Measurements from ENCODE around the gene KIAA0319L. TPM values are rescaled to one million over a fixed set of nuclear protein-coding genes. Genes with fewer than 3 reads are reported as not detected.

The KIAA0319L gene
- total and polyA plus RNA-seq, 3 donors from 2014 or later = 55.6 to 90.1 (median 90.1) TPM

- no peaks in the 10 kb centered on the region for H3K27me3 ChIP-seq
- H3K4me1 ChIP-seq = no peaks in the 10 kb centered on the region
- no peaks in the 10 kb centered on the region for H3K9me3 ChIP-seq
- intact Hi-C loops (cut with DNase I; ENCODE audit: low total_unique reads) = no loop called here
- 89 to 90% methylated on average over 14 to 25 of the region's 25 CpGs for WGBS, 2 donors
- no peak overlapping the region for H3K27ac ChIP-seq
- no peaks in the 10 kb centered on the region for H3K36me3 ChIP-seq (ENCODE audit: low read depth, missing control alignments)
- TF ChIP-seq CTCF (IDR thresholded peaks at IDR 0.05) (no peak), POLR2A (IDR thresholded peaks at IDR 0.05) (no peak)
- H3K4me3 ChIP-seq = no peak overlapping the region
- no peak for DNase-seq
Observed at GRCh38 chr1:35590476-35591040, 33.4 kb upstream of the KIAA0319L start.

- Histone ChIP-seq H3K27me3 (no peaks in the 10 kb centered on the region), H3K36me3 (ENCODE audit: low read depth, missing control alignments) (no peaks in the 10 kb centered on the region), H3K9me3 (no peaks in the 10 kb centered on the region), H3K4me1 (no peaks in the 10 kb centered on the region), H3K4me3 (no peak overlapping the region), H3K27ac (no peak overlapping the region)
- WGBS, 2 donors = 95% methylated on average over 14 to 15 of the region's 15 CpGs
- intact Hi-C loops (cut with DNase I; ENCODE audit: low total_unique reads) = no loop called here
- no peak for TF ChIP-seq POLR2A (IDR thresholded peaks at IDR 0.05)
- TF ChIP-seq CTCF (IDR thresholded peaks at IDR 0.05) = no peak
- no peak for DNase-seq
Observed at GRCh38 chr1:35589516-35590427, 32.6 kb upstream of the KIAA0319L start.

DNA sequence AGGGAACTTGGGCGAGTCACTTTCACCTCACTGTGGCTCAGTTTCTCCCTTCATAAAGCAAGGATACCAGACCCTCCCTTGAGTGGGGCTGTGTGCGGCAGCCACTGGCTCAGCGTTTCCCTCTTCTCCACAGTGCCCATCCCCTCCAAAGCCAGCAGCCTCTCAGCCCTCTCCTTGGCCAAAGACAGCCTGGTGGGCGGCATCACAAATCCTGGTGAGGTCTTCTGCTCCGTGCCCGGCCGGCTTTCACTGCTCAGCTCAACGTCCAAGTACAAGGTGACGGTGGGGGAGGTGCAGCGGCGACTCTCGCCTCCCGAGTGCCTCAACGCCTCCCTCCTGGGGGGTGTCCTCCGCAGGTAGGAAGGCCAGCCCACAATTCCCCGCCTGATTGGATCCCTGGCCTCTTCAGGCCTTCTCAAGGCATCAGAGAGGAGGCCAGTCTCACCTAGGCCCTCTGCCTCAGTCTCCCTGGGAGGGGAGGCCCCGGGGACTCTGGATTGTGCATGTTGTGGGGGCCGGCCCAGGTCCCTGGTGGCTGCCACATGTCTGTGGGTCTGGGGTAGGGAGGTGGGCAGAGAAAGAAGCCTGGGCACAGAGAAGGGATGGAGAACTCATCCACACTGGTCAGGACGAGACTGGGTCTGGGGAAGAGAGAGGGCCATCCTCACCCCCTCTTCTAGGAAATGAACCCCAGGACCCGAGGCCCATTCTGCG lies 31.2 kb upstream of the KIAA0319L start:
- WGBS, 2 donors = 74 to 87% methylated on average over 19 to 21 of the region's 21 CpGs
- H3K27me3 ChIP-seq = no peaks in the 10 kb centered on the region
- intact Hi-C loops (cut with DNase I; ENCODE audit: low total_unique reads) = no loop called here
- no peak for DNase-seq
- H3K36me3 ChIP-seq (ENCODE audit: low read depth, missing control alignments) = no peaks in the 10 kb centered on the region
- TF ChIP-seq POLR2A (IDR thresholded peaks at IDR 0.05) = no peak
- no peak for TF ChIP-seq CTCF (IDR thresholded peaks at IDR 0.05)
- H3K4me3 ChIP-seq = no peak overlapping the region
- no peak overlapping the region for H3K27ac ChIP-seq
- H3K9me3 ChIP-seq = no peaks in the 10 kb centered on the region
- no peaks in the 10 kb centered on the region for H3K4me1 ChIP-seq

GRCh38 chr1:35587736-35588135 lies 30.5 kb upstream of the KIAA0319L start:
- Histone ChIP-seq H3K4me3 (no peak overlapping the region), H3K4me1 (no peaks in the 10 kb centered on the region), H3K27me3 (no peaks in the 10 kb centered on the region), H3K36me3 (ENCODE audit: low read depth, missing control alignments) (no peaks in the 10 kb centered on the region), H3K27ac (no peak overlapping the region), H3K9me3 (no peaks in the 10 kb centered on the region)
- 82 to 89% methylated on average over 6 of the region's 6 CpGs for WGBS, 2 donors
- intact Hi-C loops (cut with DNase I; ENCODE audit: low total_unique reads) = no loop called here
- no peak for DNase-seq
- TF ChIP-seq CTCF (IDR thresholded peaks at IDR 0.05) (no peak), POLR2A (IDR thresholded peaks at IDR 0.05) (no peak)

Measured in testis (tissue), 3 donors.